ENCODE measurements around the gene RPL32. TPM values are rescaled to one million over a fixed set of nuclear protein-coding genes. Genes with fewer than 3 reads are reported as not detected.
A peak's percentile ranks its signal among the peaks of the same experiment; 100 is the strongest.
"Not testable (repeated sequence)": the region's sequence is repeated elsewhere in the genome, so short reads cannot be mapped to it uniquely, and the experiment has no call there.

The RPL32 gene
- total RNA-seq, 1 donor from 2014 or later, result 3,423 TPM

DNA sequence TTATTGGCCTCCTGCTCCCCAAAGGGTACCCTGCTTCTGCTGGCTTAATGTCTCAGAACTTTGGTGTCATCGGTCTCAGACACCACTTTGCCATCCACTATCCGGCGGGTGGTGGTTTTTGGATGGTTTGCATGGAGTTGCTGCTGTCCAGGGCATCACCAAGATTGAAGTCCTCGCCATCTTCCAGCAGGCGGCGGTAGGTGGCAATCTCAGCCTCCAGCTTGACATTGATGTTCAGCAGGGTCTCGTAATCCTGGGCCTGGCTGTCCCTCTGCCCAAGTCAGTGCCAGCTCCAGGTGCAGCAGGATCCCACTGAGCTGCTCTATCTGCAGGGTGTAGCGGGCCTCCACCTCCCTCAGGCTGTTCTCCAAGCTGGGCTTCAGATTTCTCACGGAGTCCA lies 54.0 kb downstream of the RPL32 start:
- not testable (repeated sequence) for H3K36me3 ChIP-seq (ENCODE audit: control insufficient read depth, insufficient read depth, low read length); DNase-seq (ENCODE audit: low read depth); H3K4me3 ChIP-seq (ENCODE audit: low read depth, low read length); H3K27me3 ChIP-seq (ENCODE audit: control insufficient read depth, insufficient read depth, low read length)
- TF ChIP-seq, protein P1, sequence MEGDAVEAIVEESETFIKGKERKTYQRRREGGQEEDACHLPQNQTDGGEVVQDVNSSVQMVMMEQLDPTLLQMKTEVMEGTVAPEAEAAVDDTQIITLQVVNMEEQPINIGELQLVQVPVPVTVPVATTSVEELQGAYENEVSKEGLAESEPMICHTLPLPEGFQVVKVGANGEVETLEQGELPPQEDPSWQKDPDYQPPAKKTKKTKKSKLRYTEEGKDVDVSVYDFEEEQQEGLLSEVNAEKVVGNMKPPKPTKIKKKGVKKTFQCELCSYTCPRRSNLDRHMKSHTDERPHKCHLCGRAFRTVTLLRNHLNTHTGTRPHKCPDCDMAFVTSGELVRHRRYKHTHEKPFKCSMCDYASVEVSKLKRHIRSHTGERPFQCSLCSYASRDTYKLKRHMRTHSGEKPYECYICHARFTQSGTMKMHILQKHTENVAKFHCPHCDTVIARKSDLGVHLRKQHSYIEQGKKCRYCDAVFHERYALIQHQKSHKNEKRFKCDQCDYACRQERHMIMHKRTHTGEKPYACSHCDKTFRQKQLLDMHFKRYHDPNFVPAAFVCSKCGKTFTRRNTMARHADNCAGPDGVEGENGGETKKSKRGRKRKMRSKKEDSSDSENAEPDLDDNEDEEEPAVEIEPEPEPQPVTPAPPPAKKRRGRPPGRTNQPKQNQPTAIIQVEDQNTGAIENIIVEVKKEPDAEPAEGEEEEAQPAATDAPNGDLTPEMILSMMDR (IDR thresholded peaks at IDR 0.05; ENCODE audit: insufficient read depth, low read length, poor library complexity, severe bottlenecking), result peak; percentile 32

DNA sequence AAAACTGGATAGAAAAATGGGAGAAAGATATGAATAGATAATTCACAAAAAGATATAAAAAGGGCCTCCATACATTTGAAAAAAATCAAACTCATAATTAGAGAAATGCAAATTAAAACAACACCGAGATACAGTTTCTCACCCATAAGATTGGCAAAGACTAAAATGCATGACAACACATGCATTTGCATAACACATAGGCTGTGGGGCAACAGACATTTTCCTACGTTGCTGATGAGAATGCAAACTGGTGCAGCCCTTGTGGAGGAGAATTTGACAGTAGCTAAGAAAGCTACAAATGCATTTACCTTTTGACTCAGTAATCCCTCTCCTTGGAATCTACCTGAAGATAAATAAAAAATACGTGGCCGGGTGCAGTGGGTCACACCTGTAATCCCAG lies 56.3 kb downstream of the RPL32 start:
- DNase-seq (ENCODE audit: low read depth), result no peak
- no peak overlapping the region for H3K4me3 ChIP-seq (ENCODE audit: low read depth, low read length)
- TF ChIP-seq, protein P1 (IDR thresholded peaks at IDR 0.05; ENCODE audit: insufficient read depth, low read length, poor library complexity, severe bottlenecking), result no peak
- H3K27me3 ChIP-seq (ENCODE audit: control insufficient read depth, insufficient read depth, low read length), result no peaks in the 10 kb centered on the region
- H3K36me3 ChIP-seq (ENCODE audit: control insufficient read depth, insufficient read depth, low read length), result no peaks in the 10 kb centered on the region

Other genes with a start within 250 kb of the RPL32 start
- 55.8 and 56.9 TPM in 2 replicates for gene RAF1, start 177.4 kb downstream of the RPL32 start, total RNA-seq
- 5.3 and 7.9 TPM in 2 replicates for gene TMEM40, start 82.3 kb downstream of the RPL32 start, total RNA-seq
- 1.4 and 2.6 TPM in 2 replicates for gene CAND2, start 44.9 kb downstream of the RPL32 start, total RNA-seq
- gene IQSEC1, start 231.9 kb upstream of the RPL32 start, total RNA-seq, result 14.9 and 22.7 TPM in 2 replicates